Neural cell (in vitro differentiated cells): Measurements from ENCODE around the gene BCL2. TPM values are rescaled to one million over a fixed set of nuclear protein-coding genes. Genes with fewer than 3 reads are reported as not detected.

Source experiments
- H2AFZ ChIP-seq: fragments of 200-600, 300-800 bp; sonication (generic), shearing (Covaris generic); 2 replicates; pipeline ENCODE4 v1.6.0; 2014; ENCODE audit warnings: low read depth, mild to moderate bottlenecking, antibody characterized with exemption, low read length, moderate library complexity
- H3F3A ChIP-seq: fragments of 200-600 bp; shearing (Covaris generic); 2 replicates; pipeline ENCODE4 v1.6.1; 2016; ENCODE audit warnings: mild to moderate bottlenecking, moderate library complexity, mixed read lengths, antibody characterized with exemption, low read length; ENCODE audit not compliant: insufficient read depth, poor library complexity, severe bottlenecking
- H3K27ac ChIP-seq: fragments of 200-600, 300-800 bp; sonication (generic), shearing (Covaris generic); 2 replicates; pipeline ENCODE4 v1.5.1; 2014; ENCODE audit warnings: mild to moderate bottlenecking, low read length, moderate library complexity
- H3K27me3 ChIP-seq: fragments of 300-800, 200-600 bp; sonication (generic), shearing (Covaris generic); 2 replicates; pipeline ENCODE4 v1.6.0; 2014; ENCODE audit warnings: mild to moderate bottlenecking, low read depth, low read length, moderate library complexity; ENCODE audit not compliant: insufficient read depth
- H3K36me3 ChIP-seq: fragments of 300-800, 200-600 bp; sonication (generic), shearing (Covaris generic); 2 replicates; pipeline ENCODE4 v1.5.1; 2014; ENCODE audit warnings: mild to moderate bottlenecking, antibody characterized with exemption, low read length, moderate library complexity; ENCODE audit not compliant: insufficient read depth
- H3K4me2 ChIP-seq: fragments of 300-800, 200-600 bp; sonication (generic), shearing (Covaris generic); 2 replicates; pipeline ENCODE4 v1.6.0; 2014; ENCODE audit warnings: mild to moderate bottlenecking, low read length
- H3K4me3 ChIP-seq: fragments of 300-800, 200-600 bp; sonication (generic), shearing (Covaris generic); 2 replicates; pipeline ENCODE4 v1.5.1; 2014; ENCODE audit warnings: mild to moderate bottlenecking, low read length, moderate library complexity
- H3K79me2 ChIP-seq: fragments of 200-600 bp; shearing (Covaris generic); replicated peaks from 2 replicates; pipeline ENCODE4 v1.6.0; 2014; ENCODE audit warnings: mild to moderate bottlenecking, low read length, moderate library complexity; ENCODE audit not compliant: insufficient read depth
- H3K9ac ChIP-seq: fragments of 300-800, 200-600 bp; sonication (generic), shearing (Covaris generic); 2 replicates; pipeline ENCODE4 v1.6.1; 2016; ENCODE audit warnings: mild to moderate bottlenecking, low read length, mixed read lengths
- H3K9me2 ChIP-seq: fragments of 200-600 bp; shearing (Covaris generic); 2 replicates; pipeline ENCODE4 v1.6.1; 2016; ENCODE audit warnings: mild to moderate bottlenecking, low read length, mixed read lengths; ENCODE audit not compliant: insufficient read depth
- H3K9me3 ChIP-seq: fragments of 200-600, 300-800 bp; sonication (generic), shearing (Covaris generic); 2 replicates; pipeline ENCODE4 v1.6.1; 2016; ENCODE audit warnings: mild to moderate bottlenecking, mixed run types, low read length, moderate library complexity, mixed read lengths
- H4K20me1 ChIP-seq: fragments of 200-600 bp; shearing (Covaris generic); 2 replicates; pipeline ENCODE4 v1.6.1; 2016; ENCODE audit warnings: mild to moderate bottlenecking, mixed run types; ENCODE audit not compliant: insufficient read depth
- EP300 ChIP-seq: fragments of 450-650 bp; conservative IDR thresholded peaks from 2 replicates; pipeline ENCODE4 v1.6.1; 2014; ENCODE audit warnings: antibody characterized with exemption, mild to moderate bottlenecking, moderate library complexity; ENCODE audit not compliant: poor library complexity, severe bottlenecking
- EZH2 ChIP-seq: fragments of 200-600, 300-800 bp; shearing (Covaris generic), sonication (generic); IDR thresholded peaks from 2 replicates; pipeline ENCODE4 v1.6.1; 2014; ENCODE audit warnings: antibody characterized with exemption, low read length, borderline replicate concordance, mild to moderate bottlenecking; ENCODE audit not compliant: insufficient read depth, poor library complexity, severe bottlenecking
- MXI1 ChIP-seq: fragments of 450-650 bp; conservative IDR thresholded peaks from 2 replicates; pipeline ENCODE4 v1.6.1; 2014; ENCODE audit warnings: antibody characterized with exemption, mild to moderate bottlenecking; ENCODE audit not compliant: poor library complexity, severe bottlenecking
- POLR2AphosphoS5 ChIP-seq: IDR thresholded peaks from 2 replicates; pipeline ENCODE4 v1.6.1; 2012
- RAD21 ChIP-seq: fragments of 450-650 bp; conservative IDR thresholded peaks from 2 replicates; pipeline ENCODE4 v1.6.1; 2014; ENCODE audit warnings: antibody characterized with exemption, mild to moderate bottlenecking, moderate library complexity
- SMC3 ChIP-seq: fragments of 450-650 bp; conservative IDR thresholded peaks from 2 replicates; pipeline ENCODE4 v1.6.1; 2014; ENCODE audit warnings: antibody characterized with exemption, mild to moderate bottlenecking, moderate library complexity; ENCODE audit not compliant: poor library complexity
- TAF1 ChIP-seq: IDR thresholded peaks from 2 replicates; pipeline ENCODE4 v1.6.1; 2012; ENCODE audit warnings: low read depth
- polyA plus RNA-seq: library from polyadenylated mRNA; depleted of rRNA; stranded (reverse); fragments of >200 nt; gene quantifications from 2 replicates; pipeline ENCODE4 v1.2.3, GENCODE V29; 2014
- TF ChIP-seq, protein P1 (sequence below): fragments of 450-650 bp; IDR thresholded peaks from 2 replicates; pipeline ENCODE4 v1.5.1; 2014; ENCODE audit warnings: antibody characterized with exemption, mild to moderate bottlenecking, moderate library complexity; ENCODE audit not compliant: poor library complexity, severe bottlenecking
- TF ChIP-seq, protein P2 (sequence below): IDR thresholded peaks from 2 replicates; pipeline ENCODE4 v1.6.1; 2012; ENCODE audit warnings: borderline replicate concordance

BCL2 gene
- polyA plus RNA-seq, 1 donor from 2014 or later, result 3.4 TPM

DNA sequence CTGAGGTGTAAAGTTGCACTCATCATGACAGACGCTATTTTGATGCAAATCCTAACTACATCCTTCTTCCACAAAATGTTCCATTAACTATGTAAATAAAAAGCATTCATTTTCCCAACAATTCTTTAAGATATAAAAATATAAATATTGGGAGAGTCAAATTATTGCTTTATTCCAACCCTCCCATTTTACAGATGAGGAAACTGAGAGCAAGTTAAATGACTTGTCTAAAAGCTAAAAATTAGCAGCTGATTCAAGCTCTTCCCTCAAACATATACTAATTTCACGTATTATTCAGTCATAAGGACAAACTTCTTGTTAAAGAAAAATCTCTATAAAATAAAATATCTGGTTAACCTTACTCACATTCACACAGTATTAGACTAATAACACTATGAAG lies 30.7 kb upstream of the BCL2 start:
- no peaks in the 10 kb centered on the region for H3F3A ChIP-seq
- no peak overlapping the region for H3K4me3 ChIP-seq
- no peaks in the 10 kb centered on the region for H3K27me3 ChIP-seq
- no peaks in the 10 kb centered on the region for H3K9me2 ChIP-seq
- no peak overlapping the region for H2AFZ ChIP-seq
- TF ChIP-seq RAD21 (no peak), SMC3 (no peak), TAF1 (no peak), POLR2AphosphoS5 (no peak), MXI1 (no peak), EP300 (no peak)
- TF ChIP-seq, protein P1, sequence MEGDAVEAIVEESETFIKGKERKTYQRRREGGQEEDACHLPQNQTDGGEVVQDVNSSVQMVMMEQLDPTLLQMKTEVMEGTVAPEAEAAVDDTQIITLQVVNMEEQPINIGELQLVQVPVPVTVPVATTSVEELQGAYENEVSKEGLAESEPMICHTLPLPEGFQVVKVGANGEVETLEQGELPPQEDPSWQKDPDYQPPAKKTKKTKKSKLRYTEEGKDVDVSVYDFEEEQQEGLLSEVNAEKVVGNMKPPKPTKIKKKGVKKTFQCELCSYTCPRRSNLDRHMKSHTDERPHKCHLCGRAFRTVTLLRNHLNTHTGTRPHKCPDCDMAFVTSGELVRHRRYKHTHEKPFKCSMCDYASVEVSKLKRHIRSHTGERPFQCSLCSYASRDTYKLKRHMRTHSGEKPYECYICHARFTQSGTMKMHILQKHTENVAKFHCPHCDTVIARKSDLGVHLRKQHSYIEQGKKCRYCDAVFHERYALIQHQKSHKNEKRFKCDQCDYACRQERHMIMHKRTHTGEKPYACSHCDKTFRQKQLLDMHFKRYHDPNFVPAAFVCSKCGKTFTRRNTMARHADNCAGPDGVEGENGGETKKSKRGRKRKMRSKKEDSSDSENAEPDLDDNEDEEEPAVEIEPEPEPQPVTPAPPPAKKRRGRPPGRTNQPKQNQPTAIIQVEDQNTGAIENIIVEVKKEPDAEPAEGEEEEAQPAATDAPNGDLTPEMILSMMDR, result no peak
- TF ChIP-seq, protein P2, sequence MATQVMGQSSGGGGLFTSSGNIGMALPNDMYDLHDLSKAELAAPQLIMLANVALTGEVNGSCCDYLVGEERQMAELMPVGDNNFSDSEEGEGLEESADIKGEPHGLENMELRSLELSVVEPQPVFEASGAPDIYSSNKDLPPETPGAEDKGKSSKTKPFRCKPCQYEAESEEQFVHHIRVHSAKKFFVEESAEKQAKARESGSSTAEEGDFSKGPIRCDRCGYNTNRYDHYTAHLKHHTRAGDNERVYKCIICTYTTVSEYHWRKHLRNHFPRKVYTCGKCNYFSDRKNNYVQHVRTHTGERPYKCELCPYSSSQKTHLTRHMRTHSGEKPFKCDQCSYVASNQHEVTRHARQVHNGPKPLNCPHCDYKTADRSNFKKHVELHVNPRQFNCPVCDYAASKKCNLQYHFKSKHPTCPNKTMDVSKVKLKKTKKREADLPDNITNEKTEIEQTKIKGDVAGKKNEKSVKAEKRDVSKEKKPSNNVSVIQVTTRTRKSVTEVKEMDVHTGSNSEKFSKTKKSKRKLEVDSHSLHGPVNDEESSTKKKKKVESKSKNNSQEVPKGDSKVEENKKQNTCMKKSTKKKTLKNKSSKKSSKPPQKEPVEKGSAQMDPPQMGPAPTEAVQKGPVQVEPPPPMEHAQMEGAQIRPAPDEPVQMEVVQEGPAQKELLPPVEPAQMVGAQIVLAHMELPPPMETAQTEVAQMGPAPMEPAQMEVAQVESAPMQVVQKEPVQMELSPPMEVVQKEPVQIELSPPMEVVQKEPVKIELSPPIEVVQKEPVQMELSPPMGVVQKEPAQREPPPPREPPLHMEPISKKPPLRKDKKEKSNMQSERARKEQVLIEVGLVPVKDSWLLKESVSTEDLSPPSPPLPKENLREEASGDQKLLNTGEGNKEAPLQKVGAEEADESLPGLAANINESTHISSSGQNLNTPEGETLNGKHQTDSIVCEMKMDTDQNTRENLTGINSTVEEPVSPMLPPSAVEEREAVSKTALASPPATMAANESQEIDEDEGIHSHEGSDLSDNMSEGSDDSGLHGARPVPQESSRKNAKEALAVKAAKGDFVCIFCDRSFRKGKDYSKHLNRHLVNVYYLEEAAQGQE, result no peak
- H3K36me3 ChIP-seq, result peaks cover 14% of the 10 kb centered on the region
- no peaks in the 10 kb centered on the region for H3K9me3 ChIP-seq
- no peaks in the 10 kb centered on the region for H3K79me2 ChIP-seq
- H3K27ac ChIP-seq, result no peak overlapping the region
- no peak overlapping the region for H3K9ac ChIP-seq
- no peaks in the 10 kb centered on the region for H4K20me1 ChIP-seq
- H3K4me2 ChIP-seq, result no peak overlapping the region

DNA sequence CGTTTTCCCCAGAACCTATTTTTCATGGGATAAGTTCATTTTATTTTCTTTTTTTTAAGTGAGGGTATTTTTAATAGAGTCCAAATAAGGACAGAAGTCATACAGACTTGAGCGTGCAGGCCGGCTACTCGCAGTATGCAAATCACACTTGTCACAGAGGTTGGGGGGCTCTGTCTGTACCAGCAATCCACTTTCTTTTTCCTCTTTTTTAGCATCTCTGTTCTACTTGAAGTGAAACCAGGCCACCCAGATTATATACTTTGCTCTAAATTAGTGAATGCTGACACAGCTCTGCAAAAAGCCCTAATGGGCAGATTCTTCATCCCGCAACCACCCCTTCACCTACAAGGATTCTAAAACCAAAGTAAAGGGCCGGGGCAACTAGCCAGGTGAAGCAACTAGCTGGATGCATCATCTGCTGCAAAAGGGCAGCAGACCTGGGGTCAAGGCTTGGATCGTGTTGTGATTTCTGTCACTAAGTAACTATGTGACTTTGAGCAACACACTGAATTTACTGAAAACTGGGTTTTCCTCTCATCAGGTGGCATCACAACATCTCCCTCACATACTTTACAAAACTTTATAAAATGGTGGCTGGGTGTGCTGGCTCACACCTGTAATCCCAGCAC lies 29.1 kb upstream of the BCL2 start:
- peaks cover 14% of the 10 kb centered on the region for H3K36me3 ChIP-seq

More for the DNA sequence above, 29.1 kb upstream of the BCL2 start:
- H3K9me3 ChIP-seq, result no peaks in the 10 kb centered on the region
- no peaks in the 10 kb centered on the region for H3K27me3 ChIP-seq
- H3K9ac ChIP-seq, result no peak overlapping the region
- no peak overlapping the region for H2AFZ ChIP-seq
- no peaks in the 10 kb centered on the region for H3F3A ChIP-seq
- no peaks in the 10 kb centered on the region for H3K9me2 ChIP-seq
- no peak for TF ChIP-seq POLR2AphosphoS5
- TF ChIP-seq MXI1, result no peak
- TF ChIP-seq EP300, result no peak
- TF ChIP-seq TAF1, result no peak
- no peak for TF ChIP-seq RAD21
- TF ChIP-seq SMC3, result no peak
- TF ChIP-seq, protein P1, result no peak
- no peak for TF ChIP-seq EZH2
- TF ChIP-seq, protein P2, result no peak
- no peak overlapping the region for H3K4me3 ChIP-seq
- no peaks in the 10 kb centered on the region for H3K79me2 ChIP-seq
- H3K27ac ChIP-seq, result no peak overlapping the region
- H4K20me1 ChIP-seq, result no peaks in the 10 kb centered on the region
- no peak overlapping the region for H3K4me2 ChIP-seq
